Spleen (tissue), 11 donors: ENCODE measurements around the gene CPSF7. TPM values are rescaled to one million over a fixed set of nuclear protein-coding genes. Genes with fewer than 3 reads are reported as not detected.

Source experiments
- DNase-seq: peaks from one replicate; pipeline ENCODE4 v3.0.0-alpha.2; 2020
- H3K27ac ChIP-seq, 8 donors: fragments of 200-600 bp; sonication (generic) in 7 of 8; 1 replicate in 4 of 8; 2 replicates in 4 of 8; pipeline versions ENCODE4 v1.5.0 to v1.8.0; 2016 to 2021; ENCODE audit warnings: inconsistent platforms in 4 of 8, mild to moderate bottlenecking in 4 of 8, moderate library complexity in 1 of 8
- H3K27me3 ChIP-seq, 7 donors: fragments of 200-600 bp; sonication (generic) in 6 of 7; replicated peaks in 1 of 7; 1 replicate in 4 of 7; 2 replicates in 3 of 7; pipeline versions ENCODE4 v1.5.0 to v1.8.0; 2016 to 2021; ENCODE audit warnings: inconsistent platforms in 3 of 7, mild to moderate bottlenecking in 1 of 7
- H3K36me3 ChIP-seq, 6 donors: fragments of 200-600 bp; sonication (generic) in 5 of 6; 1 replicate in 4 of 6; 2 replicates in 2 of 6; pipeline versions ENCODE4 v1.5.0 to v1.8.0; 2016 to 2021; ENCODE audit warnings: inconsistent platforms in 2 of 6
- H3K4me1 ChIP-seq, 6 donors: fragments of 200-600 bp; sonication (generic) in 5 of 6; 1 replicate in 3 of 6; 2 replicates in 3 of 6; pipeline versions ENCODE4 v1.5.0 to v1.8.0; 2016 to 2021; ENCODE audit warnings: inconsistent platforms in 3 of 6
- H3K4me3 ChIP-seq, 8 donors: fragments of 200-600 bp; sonication (generic) in 7 of 8; 1 replicate in 4 of 8; 2 replicates in 4 of 8; pipeline versions ENCODE4 v1.5.0 to v1.8.0; 2016 to 2021; ENCODE audit warnings: inconsistent platforms in 4 of 8, mild to moderate bottlenecking in 4 of 8, moderate library complexity in 2 of 8
- H3K9me3 ChIP-seq, 8 donors: fragments of 200-600 bp; sonication (generic) in 7 of 8; 1 replicate in 4 of 8; 2 replicates in 4 of 8; pipeline versions ENCODE4 v1.5.0 to v1.8.0; 2016 to 2021; ENCODE audit warnings: inconsistent platforms in 4 of 8
- POLR2A ChIP-seq, 3 donors: fragments of 450-650 bp; IDR thresholded peaks; one replicate each; pipeline ENCODE4 v1.5.1; 2017; ENCODE audit warnings: antibody characterized with exemption in 3 of 3, mild to moderate bottlenecking in 1 of 3
- POLR2AphosphoS5 ChIP-seq, 3 donors: sonication (generic); formaldehyde crosslinking; IDR thresholded peaks; one replicate each; pipeline ENCODE4 v1.5.1; 2017; ENCODE audit warnings: antibody characterized with exemption in 3 of 3
- WGBS, 5 donors: extraction: QIAGEN DNeasy Blood & Tissue Kit in 3 of 5; methylation state at CpG; one replicate each; pipeline versions ENCODE4 v1.1.5 to v1.1.7; 2013 to 2018; 5-methylcytosine and 5-hydroxymethylcytosine counted together
- intact Hi-C: fragments of 100-400 bp; cut with DNase I; formaldehyde crosslinking; loops from one replicate; pipeline ENCODE4 v1.15.0; 2023; ENCODE audit warnings: low total_unique reads
- polyA plus RNA-seq, 3 donors: library from polyadenylated mRNA; stranded (reverse); fragments of 200-250 nt; gene quantifications; one replicate each; pipeline ENCODE4 v1.2.1, GENCODE V29; 2013
- total RNA-seq, 7 donors: library from RNA; depleted of rRNA in 3 of 7; stranded (reverse); fragments of >200 nt in 3 of 7; fragmentation: NEBNext Ultra II Directional in 4 of 7; extraction: Animal tissue kit (Norgen Biotek cat#: 25700) in 4 of 7; gene quantifications; one replicate each; pipeline versions ENCODE4 v1.1.0 to v1.2.1, GENCODE V29; 2016 to 2021
- TF ChIP-seq, protein P1 (sequence below), 11 experiments: fragments of 200-600 bp in 7 of 11; fragments of 450-650 bp in 4 of 11; sonication (generic) in 4 of 11; IDR thresholded peaks in 8 of 11; conservative IDR thresholded peaks in 3 of 11; 1 replicate in 7 of 11; 2 replicates in 4 of 11; pipeline versions ENCODE4 v1.4.0 to v1.8.0; 2016 to 2021; ENCODE audit warnings: antibody characterized with exemption in 11 of 11, inconsistent platforms in 4 of 11, mild to moderate bottlenecking in 1 of 11
- donor health status: healthy with polysubstance abuse.
- donor health status: DM: no; HTN: no; CAD: no; lungs with moderate emphysema.
- donor health status: DM: no; HTN: no; CAD: no.
- donor health status: Bipolar disorder and iron deficiency.
- donor health status: healthy.
- donor health status: DM: no; HTN: no; CAD: no.
- donor health status: DM: yes; HTN: yes; CAD: no.

CPSF7 gene
- total and polyA plus RNA-seq, 10 donors = 30.0 to 94.3 (median 67.7) TPM

DNA sequence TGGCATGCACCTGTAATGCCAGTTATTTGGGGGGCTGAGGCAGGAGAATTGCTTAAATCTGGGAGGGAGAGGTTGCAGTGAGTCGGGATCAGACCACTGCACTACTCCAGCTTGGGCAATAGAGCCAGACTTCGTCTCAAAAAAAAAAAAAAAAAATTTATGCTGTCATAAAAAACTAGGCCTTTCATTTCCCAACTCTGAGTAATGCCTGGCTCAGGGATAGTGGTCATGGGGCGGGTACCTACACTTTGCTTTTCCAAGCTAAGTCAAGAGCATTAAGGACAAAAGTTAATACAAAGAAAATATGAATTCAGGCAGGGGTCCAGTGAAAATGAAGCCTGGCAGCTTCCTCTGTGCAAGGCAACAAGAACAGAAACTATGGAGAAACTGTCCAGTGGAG lies 16.3 kb downstream of the CPSF7 start:
- WGBS, 5 donors = 81 to 100% (median 84%) methylated on average over 3 of the region's 3 CpGs
- H3K27ac ChIP-seq = no peak overlapping the region
- no peak for TF ChIP-seq POLR2AphosphoS5 (IDR thresholded peaks at IDR 0.05)
- TF ChIP-seq, protein P1, sequence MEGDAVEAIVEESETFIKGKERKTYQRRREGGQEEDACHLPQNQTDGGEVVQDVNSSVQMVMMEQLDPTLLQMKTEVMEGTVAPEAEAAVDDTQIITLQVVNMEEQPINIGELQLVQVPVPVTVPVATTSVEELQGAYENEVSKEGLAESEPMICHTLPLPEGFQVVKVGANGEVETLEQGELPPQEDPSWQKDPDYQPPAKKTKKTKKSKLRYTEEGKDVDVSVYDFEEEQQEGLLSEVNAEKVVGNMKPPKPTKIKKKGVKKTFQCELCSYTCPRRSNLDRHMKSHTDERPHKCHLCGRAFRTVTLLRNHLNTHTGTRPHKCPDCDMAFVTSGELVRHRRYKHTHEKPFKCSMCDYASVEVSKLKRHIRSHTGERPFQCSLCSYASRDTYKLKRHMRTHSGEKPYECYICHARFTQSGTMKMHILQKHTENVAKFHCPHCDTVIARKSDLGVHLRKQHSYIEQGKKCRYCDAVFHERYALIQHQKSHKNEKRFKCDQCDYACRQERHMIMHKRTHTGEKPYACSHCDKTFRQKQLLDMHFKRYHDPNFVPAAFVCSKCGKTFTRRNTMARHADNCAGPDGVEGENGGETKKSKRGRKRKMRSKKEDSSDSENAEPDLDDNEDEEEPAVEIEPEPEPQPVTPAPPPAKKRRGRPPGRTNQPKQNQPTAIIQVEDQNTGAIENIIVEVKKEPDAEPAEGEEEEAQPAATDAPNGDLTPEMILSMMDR (IDR thresholded peaks at IDR 0.05 in 8 of 11, conservative IDR thresholded peaks at IDR 0.05 in 3 of 11) = no peak
- no peak for TF ChIP-seq POLR2A (IDR thresholded peaks at IDR 0.05)

DNA sequence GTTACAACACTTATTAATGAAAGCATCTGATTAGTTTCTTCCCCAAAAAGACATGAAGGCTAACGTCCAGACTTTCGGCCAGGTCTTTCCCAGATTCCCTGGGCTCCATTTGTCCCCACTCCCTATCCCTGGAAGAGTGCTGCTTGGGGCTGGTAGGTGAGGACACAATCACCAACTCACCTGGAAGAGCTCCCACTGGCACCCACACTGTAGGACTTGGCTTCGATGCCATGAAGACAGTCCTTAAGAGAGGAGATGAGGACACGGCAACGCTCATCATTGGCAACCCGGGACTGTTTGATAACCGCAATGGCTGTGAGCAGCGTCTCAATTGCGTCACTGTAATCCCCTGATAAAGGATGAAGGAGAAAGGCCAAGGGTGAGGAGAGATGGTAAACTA lies 18.2 kb downstream of the CPSF7 start:
- peaks cover 0 to 12% (median 4%) of the 10 kb centered on the region in 6 donors for H3K4me1 ChIP-seq
- peaks cover 5 to 100% (median 99%) of the 10 kb centered on the region in 6 donors for H3K36me3 ChIP-seq
- no peaks in the 10 kb centered on the region for H3K27me3 ChIP-seq
- intact Hi-C loops = no loop called here
- TF ChIP-seq POLR2A (IDR thresholded peaks at IDR 0.05) (no peak), POLR2AphosphoS5 (IDR thresholded peaks at IDR 0.05) (peak in 1 of 3 donors; percentile 40)
- TF ChIP-seq, protein P1 (IDR thresholded peaks at IDR 0.05 in 8 of 11, conservative IDR thresholded peaks at IDR 0.05 in 3 of 11) = no peak
- WGBS, 5 donors = 79 to 90% (median 85%) methylated on average over 9 of the region's 9 CpGs
- DNase-seq = no peak
- no peak overlapping the region for H3K4me3 ChIP-seq
- no peaks in the 10 kb centered on the region for H3K9me3 ChIP-seq
- no peak overlapping the region for H3K27ac ChIP-seq

More for the DNA sequence above, 16.3 kb downstream of the CPSF7 start:
- Histone ChIP-seq H3K36me3 (peaks cover 5 to 100% (median 97%) of the 10 kb centered on the region in 6 donors), H3K4me3 (no peak overlapping the region), H3K27me3 (no peaks in the 10 kb centered on the region), H3K4me1 (peaks cover 0 to 31% (median 17%) of the 10 kb centered on the region in 6 donors), H3K9me3 (no peaks in the 10 kb centered on the region)
- DNase-seq = no peak
- intact Hi-C loops = no loop called here

DNA sequence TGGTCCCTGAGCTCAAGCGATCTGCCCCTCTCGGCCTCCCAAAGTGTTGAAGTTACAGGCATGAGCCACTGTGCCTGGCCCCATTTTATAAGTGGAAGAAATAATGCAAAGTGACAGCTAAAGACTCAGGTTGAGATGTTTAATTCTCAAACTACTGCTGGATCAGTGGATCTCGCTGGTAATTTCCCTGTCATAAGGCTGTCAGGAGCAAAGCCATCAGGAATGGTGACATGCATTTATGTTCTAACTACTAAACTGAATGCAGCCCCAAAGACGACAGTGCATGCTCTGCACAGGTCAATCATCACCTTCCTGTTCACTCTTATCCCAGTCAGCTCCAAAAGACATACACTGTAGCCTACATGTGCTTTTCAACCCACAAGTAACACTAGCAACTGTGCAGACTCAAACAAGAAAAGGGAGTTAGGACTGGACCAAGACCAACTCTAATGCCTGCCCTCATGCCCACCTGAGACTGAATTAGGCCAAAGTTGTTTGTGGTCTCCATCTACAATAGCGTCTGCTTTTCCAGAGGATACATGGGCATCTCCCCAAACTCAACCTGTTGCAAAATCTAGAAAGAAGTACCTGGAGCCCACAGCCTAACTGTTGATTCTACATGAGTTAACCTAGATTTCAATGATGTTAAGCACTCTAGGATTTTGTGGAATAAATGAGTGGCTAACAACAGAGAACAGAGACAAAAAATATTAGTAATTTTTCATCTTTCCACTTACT lies 22.6 kb downstream of the CPSF7 start:
- 89 to 99% (median 96%) methylated on average over 5 of the region's 5 CpGs for WGBS, 5 donors
- Histone ChIP-seq H3K36me3 (peaks cover 5 to 100% (median 97%) of the 10 kb centered on the region in 6 donors), H3K27ac (no peak overlapping the region), H3K9me3 (no peaks in the 10 kb centered on the region), H3K27me3 (no peaks in the 10 kb centered on the region), H3K4me3 (no peak overlapping the region), H3K4me1 (no peaks in the 10 kb centered on the region)
- TF ChIP-seq POLR2AphosphoS5 (IDR thresholded peaks at IDR 0.05) (no peak), POLR2A (IDR thresholded peaks at IDR 0.05) (no peak)
- TF ChIP-seq, protein P1 (IDR thresholded peaks at IDR 0.05 in 8 of 11, conservative IDR thresholded peaks at IDR 0.05 in 3 of 11) = no peak
- no peak for DNase-seq
- intact Hi-C loops = no loop called here

DNA sequence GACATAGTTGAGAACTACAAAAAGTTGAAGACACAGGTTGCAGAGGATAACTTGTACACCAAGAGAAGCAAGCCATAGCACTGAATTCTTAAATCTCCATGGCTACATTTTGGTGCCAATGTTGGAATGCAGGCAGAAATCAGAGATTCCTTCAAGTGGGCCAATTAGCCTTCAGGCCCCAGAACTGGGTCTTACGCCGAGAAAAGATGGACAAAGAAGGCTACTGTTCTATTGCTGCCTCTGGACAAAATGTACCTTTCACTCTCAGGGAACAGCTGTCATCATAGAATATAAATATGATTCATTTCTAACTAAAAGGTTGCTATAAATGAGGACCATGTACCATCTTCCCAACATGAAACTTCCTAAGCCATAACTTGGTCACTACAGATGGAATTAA lies 23.7 kb downstream of the CPSF7 start:
- intact Hi-C loops = no loop called here

More for the DNA sequence above, 23.7 kb downstream of the CPSF7 start:
- Histone ChIP-seq H3K36me3 (peaks cover 0 to 100% (median 88%) of the 10 kb centered on the region in 6 donors), H3K27ac (no peak overlapping the region), H3K27me3 (no peaks in the 10 kb centered on the region), H3K9me3 (no peaks in the 10 kb centered on the region), H3K4me3 (no peak overlapping the region), H3K4me1 (no peaks in the 10 kb centered on the region)
- no peak for TF ChIP-seq POLR2A (IDR thresholded peaks at IDR 0.05)
- TF ChIP-seq, protein P1 (IDR thresholded peaks at IDR 0.05 in 8 of 11, conservative IDR thresholded peaks at IDR 0.05 in 3 of 11) = no peak
- DNase-seq = no peak
- WGBS, 5 donors = 93 to 100% (median 96%) methylated on average over 2 of the region's 2 CpGs
